Thyroid gland (tissue), 4 donors: ENCODE measurements around the gene ANO6.

Source experiments
- CTCF ChIP-seq, 6 experiments: fragments of 200-600 bp in 3 of 6; fragments of 450-650 bp in 3 of 6; sonication (generic) in 3 of 6; IDR thresholded peaks; one replicate each; pipeline ENCODE4 v1.5.1; 2016 to 2019; ENCODE audit warnings: antibody characterized with exemption in 6 of 6, mild to moderate bottlenecking in 2 of 6, inconsistent platforms in 1 of 6, moderate library complexity in 1 of 6
- POLR2A ChIP-seq, 2 donors: fragments of 450-650 bp; IDR thresholded peaks; one replicate each; pipeline ENCODE4 v1.6.1; 2017; ENCODE audit warnings: antibody characterized with exemption in 2 of 2, mild to moderate bottlenecking in 2 of 2, moderate library complexity in 1 of 2

GRCh38 chr12:45183246-45183645 is 32.6 kb upstream of the ANO6 start:
- TF ChIP-seq CTCF (IDR thresholded peaks at IDR 0.05), result peak in 3 of 6 experiments; percentile 27 to 42 (median 38)
- TF ChIP-seq POLR2A (IDR thresholded peaks at IDR 0.05), result no peak
